Suprapubic skin (tissue), 3 donors: ENCODE results near the gene DDX52.

Source experiments
- CTCF ChIP-seq, 2 donors: fragments of 200-600 bp in 1 of 2; fragments of 450-650 bp in 1 of 2; sonication (generic) in 1 of 2; IDR thresholded peaks; one replicate each; pipeline ENCODE4 v1.5.1; 2016 to 2019; ENCODE audit warnings: antibody characterized with exemption in 2 of 2, mild to moderate bottlenecking in 1 of 2, moderate library complexity in 1 of 2
- EP300 ChIP-seq: sonication (generic); formaldehyde crosslinking; IDR thresholded peaks from one replicate; pipeline ENCODE4 v1.6.1; 2017; ENCODE audit warnings: antibody characterized with exemption
- POLR2A ChIP-seq, 2 donors: fragments of 450-650 bp; IDR thresholded peaks; one replicate each; pipeline ENCODE4 v1.6.1; 2017; ENCODE audit warnings: antibody characterized with exemption in 2 of 2, mild to moderate bottlenecking in 2 of 2, moderate library complexity in 2 of 2

GRCh38 chr17:37607637-37608331 lies 35.5 kb downstream of the DDX52 start:
- TF ChIP-seq CTCF (IDR thresholded peaks at IDR 0.05): no peak
- no peak for TF ChIP-seq POLR2A (IDR thresholded peaks at IDR 0.05)
- no peak for TF ChIP-seq EP300
